GM19395 (cell line): Measurements from ENCODE around the gene SCGB1C2.
"Not testable (repeated sequence)": the region's sequence is repeated elsewhere in the genome, so short reads cannot be mapped to it uniquely, and the experiment has no call there.

Experiments used
- ATAC-seq: cut with Tn5 transposase; IDR thresholded peaks from one replicate; pipeline ENCODE4 v1.9.1; 2021; ENCODE audit warnings: mild to moderate bottlenecking, moderate library complexity; ENCODE audit not compliant: unreplicated experiment

The SCGB1C2 gene

DNA sequence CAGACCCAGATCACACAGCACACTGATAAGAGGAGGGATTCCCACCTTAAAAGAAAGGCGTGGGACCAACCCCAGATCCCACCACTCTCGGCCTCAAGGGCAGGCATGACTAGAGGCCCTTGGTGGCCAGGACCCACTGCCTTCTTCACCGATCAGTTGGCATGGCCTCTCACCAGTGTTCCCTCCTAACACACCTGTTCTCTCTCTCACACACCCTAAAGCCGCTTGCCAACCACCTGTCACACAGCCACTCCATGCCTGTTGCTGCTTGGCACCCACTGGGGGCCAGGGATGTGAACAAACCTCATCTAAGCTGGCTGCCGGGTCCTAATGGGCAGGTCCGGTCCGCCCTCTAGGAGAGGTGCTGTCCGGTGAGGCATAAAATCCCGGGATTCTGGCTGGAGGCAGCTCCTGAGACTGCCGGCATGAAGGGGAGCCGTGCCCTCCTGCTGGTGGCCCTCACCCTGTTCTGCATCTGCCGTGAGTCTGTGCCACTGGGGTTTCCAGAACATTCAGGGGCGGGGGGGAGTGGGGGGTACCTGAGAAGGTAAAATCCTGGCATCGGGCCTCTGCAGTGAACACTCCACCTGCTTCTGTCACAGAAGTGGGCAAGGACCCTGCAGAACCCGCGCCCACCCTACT is at the start of gene SCGB1C2:
SCGB1C2 (plus strand) TSS at position 404 of the 642 bp plus-strand sequence; CDS start at position 426, 22 bp downstream.
- not testable (repeated sequence) for ATAC-seq

DNA sequence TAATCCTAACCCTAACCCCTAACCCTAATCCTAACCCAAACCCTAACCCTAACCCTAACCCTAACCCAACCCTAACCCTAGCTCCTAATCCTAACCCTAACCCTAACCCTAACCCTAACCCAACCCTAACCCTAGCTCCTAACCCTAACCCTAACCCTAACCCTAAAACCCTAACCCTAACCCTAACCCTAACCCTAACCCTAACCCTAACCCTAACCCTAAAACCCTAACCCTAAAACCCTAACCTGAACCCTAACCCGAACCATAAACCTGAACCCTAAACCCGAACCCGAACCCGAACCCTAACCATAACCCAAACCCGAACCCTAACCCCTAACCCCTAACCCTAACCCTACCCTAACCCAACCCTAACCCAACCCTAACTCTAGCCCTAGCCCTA is 24.3 kb upstream of the SCGB1C2 start:
- not testable (repeated sequence) for ATAC-seq

DNA sequence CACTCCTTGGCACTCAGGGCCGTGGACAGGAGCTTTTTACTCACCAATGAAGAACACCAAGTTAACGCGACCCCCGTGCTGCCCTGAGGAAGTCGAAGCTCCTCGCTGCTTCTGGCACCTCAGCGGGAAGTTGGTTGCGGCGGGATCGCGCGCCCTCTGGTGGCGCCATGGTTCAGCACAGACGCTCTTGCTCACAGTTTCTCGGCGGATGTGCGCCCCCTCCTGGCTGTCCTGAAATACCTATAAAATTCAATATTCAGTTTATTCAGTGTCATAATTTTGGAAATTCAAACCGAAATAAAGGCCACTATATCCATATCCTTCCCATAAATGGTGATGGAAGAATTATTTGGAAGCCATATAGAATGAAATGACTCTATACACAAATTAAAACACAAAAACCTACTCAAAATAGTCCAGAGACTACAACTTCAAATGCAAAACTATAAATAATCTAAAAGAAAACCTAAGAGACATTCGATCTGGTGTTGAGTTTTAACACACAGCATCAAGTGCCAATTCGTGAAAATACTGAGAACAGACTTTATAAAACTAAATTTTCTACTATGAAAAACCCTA is 18.9 kb upstream of the SCGB1C2 start:
- not testable (repeated sequence) for ATAC-seq

DNA sequence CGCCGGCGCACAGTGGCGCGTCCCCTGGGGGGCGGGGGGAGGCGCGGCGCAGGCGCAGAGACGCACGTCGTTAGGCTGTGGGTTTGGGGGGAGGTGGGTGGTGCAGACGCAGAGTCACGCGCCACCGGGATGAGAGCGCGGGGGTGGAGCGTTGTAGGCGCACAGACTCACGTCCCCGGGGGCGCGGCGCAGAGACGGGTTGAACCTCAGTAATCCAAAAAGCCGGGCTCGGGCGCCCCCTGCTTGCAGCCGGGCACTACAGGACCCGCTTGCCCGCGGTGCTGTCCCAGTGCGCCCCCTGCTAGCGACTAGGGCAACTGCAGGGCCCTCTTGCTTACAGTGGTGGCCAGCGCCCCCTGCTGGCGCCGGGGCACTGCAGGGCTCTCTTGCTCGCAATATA is 3.4 kb upstream of the SCGB1C2 start:
- ATAC-seq = not testable (repeated sequence)

DNA sequence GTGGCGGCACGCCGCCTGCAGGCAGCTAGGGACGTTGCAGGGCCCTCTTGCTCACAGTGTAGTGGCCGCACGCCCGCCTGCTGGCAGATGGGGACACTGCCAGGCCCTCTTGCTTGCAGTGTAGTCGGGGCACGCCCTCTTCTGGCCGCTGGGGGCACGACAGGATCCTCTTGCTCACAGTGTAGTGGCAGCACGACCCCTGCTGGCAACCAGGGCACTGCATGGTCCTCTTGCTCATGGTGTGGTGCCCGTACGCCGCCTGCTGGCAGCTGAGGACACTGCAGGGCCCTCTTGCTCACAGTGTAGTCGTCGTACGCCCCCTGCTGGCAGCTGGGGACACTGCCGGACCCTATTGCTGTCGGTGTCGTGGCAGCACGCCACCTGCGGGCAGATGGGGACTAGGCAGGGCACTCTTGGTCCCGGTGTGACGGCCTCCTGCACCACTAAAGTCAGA is 3.0 kb upstream of the SCGB1C2 start:
- peak; percentile 81 for ATAC-seq

DNA sequence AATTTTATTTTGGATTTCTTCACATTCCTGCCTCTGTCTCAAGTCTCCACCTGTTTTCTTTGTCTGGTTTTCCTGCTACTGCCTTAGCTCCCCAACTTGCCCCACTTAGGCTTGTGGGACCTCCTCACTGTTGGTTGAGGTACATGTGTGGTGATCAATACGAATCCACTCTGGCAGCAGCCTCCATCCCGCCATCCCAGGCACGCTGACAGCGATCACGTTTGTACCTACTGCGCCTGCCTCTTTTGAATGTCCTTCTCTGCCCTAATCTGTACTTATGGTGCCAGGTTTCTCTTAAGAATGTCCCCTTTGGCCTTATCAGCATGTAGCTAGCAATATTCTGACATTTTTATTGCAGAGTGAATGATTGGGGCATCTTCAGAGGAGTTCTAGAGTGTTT is 2.3 kb upstream of the SCGB1C2 start:
- ATAC-seq = not testable (repeated sequence)

DNA sequence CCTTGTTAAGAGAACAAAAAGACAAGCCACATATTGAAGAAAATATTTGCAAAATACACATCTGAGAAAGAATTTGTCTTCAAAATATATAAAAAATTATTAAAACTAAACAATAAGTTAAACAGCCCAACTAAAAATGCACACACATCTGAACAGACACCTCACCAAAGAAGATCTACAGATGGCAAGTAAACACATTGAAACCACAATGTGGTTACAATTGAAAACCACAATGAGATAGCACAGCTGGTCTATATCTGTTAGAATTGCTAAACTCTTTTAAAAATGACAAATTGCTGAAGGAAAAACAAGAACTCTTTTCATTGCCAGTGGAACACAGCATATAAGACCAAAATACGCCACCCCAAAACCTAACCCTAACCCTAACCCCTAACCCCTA is 1.5 kb upstream of the SCGB1C2 start:
- ATAC-seq = not testable (repeated sequence)

DNA sequence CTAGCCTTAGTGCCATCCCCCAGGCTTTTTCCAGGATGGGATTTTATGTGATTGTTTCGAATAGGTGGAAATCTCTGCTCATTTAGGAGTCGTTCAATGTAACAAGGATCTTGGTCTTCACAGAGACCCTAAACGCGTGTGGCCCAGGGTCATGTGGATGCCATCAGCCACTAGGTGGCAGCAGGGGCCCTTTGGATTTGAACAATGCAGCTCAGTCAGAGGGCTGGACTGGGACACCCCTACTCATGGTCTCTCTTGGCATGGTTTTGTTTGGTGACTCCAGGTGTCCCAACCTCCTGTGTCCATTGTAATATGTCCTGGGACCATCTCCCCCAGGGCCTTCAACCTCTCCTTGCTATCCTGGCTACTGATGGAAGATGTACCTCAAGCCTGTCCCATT is 838 bp upstream of the SCGB1C2 start:
- peak; percentile 79 for ATAC-seq

DNA sequence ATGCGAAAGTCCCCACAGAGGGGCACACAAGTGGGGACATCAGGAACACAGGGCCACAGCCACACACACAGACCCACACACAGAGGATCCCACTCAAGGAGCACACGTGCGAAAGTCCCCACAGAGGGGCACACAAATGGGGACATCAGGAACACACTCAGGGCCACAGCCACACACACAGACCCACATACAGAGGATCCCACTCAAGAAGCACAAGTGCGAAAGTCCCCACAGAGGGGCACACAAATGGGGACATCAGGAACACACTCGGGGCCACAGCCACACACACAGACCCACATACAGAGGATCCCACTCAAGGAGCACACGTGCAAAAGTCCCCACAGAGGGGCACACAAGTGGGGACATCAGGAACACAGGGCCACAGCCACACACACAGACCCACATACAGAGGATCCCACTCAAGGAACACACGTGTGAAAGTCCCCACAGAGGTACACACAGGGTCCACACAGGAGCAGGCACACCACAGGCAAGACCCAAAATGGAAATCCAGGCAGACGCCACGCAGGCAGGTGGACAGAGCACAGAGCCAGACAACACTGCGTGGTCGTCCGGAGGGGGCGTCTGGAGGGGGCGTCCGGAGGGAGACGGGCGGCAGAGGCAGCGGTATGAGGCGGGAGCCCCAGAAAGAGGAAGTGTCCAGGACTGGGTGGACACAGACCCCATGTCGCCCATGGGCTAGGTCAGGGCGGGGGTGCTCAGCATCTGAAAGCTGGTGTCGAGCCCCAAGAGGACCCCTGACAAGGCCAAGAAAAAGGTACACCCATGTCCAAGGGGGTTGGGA is 2.2 kb downstream of the SCGB1C2 start:
- ATAC-seq = not testable (repeated sequence)

DNA sequence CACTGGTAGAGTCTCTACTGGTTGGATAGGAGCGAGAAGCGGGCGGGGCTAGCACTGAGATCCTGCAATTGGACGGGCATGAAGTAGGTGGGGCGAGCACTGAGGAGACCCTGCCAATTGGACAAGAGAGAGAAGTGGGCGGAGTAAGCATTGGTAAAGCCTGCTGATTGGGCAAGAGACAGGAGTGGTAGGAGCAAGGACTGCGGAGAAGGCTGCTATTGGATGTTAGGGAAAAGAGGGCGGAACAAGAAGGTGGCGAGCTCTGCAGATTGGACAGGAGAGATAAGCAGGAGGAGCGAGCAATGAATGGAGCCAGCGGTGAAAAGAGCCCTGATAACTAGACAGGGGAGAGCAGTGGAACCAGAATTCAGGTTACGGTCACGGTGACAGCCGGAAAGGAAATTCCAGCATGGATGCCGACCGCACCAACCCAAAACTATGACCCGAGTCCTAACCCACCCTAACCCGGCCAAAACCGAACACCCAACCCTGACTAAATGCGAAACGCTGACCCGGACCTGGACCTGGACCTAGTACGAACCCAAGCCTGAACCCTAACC is 4.8 kb downstream of the SCGB1C2 start:
- no peak for ATAC-seq

DNA sequence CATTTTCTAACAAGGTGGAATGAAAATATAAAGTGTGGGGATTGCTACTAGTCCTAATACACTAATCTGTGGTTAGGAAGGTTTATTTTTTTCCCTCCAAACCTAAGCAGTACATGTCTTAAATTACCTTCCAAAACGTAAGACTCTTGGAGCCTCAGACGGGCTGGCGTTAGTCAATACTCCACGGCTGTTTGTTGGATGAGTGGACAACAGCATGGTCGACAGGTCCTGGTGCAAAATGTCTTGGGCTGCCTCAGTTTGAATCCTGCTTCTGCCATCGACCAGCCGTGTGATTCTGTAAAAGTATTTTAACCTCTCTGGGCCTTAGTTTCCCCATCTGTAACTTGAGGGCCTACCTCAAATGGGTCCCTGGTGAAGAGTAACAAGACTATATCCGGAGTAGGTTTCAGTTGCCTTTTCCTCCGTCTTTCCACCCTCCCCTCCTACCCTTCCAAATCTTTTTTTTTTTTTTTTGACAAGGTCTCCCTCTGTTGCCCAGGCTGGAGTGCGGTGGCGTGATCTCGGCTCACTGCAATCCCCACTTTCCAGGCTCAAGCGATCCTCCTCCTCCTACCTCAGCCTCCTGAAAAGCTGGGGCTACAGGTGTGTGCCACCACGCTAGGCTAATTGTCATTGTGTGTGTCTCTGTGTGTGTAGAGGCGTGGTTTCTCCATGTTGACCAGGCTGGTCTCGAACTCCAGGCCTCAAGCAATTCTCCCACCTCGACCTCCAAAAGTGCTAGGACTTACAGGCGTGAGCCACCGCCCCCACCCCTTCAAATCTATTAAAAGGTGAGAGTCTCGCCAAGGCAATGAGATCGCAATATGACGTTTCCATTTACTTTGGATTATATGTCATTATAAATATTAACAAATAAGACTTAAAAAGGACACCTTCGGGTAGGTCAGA is 5.8 kb downstream of the SCGB1C2 start:
- ATAC-seq = no peak

DNA sequence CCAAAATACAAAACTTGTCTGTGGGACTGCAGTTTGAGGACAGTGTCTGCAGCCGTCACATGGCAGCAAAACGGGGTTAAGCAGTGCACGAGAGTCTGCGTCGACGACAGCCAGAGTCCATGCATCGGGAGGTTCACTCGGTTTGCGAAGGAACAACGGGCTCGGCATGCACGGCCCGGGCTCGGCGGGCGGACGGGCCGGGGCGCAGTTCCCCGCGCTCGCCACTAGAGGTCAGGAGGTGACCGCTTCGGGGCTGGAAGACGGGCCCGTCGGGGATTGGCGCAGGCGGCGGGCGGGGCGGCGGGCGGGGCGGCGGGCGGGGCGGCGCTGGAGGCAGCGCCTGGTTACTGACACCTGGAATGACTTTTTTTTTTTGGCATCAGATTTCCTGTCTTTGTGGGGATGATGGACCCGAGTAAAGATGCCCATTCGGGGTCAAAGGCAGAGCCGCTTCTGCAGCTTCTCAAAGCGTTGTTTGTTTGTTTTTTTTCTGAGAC is 6.5 kb downstream of the SCGB1C2 start:
- ATAC-seq = no peak

DNA sequence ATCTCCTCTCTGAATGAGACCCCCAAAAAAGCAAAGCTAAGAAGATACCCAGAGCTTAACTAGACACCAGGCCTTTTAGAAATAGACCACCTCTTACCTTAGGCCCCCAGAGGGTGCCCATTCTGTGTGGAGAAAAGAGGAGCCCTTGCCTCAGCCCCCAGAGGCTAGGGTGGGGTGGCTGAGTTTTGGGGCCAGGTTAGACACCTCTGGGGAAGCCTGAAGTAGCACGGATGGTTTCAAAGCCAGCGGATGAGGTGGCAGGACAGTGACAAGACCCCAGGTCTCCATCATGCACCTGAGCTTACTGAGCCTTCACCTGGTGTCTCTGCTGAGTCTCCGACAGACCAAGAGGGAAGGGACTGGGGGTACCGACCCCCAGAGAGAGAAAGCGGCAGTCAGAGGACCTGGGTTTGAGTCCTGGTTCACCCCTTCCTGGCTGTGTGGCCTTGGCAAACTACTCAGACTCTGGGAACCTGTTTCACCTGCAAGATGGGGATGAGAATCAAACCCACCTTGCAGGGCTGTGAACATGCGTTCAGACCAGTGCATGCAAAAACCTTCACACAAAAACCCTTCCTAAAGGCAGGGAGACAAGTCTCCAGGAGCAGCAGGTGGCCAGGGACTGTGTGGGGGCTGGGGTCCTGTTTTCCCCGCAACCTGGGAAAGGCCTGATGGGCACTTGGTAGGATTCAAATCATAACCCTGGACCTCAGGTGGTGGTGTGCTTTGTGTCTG is 7.7 kb downstream of the SCGB1C2 start:
- no peak for ATAC-seq

DNA sequence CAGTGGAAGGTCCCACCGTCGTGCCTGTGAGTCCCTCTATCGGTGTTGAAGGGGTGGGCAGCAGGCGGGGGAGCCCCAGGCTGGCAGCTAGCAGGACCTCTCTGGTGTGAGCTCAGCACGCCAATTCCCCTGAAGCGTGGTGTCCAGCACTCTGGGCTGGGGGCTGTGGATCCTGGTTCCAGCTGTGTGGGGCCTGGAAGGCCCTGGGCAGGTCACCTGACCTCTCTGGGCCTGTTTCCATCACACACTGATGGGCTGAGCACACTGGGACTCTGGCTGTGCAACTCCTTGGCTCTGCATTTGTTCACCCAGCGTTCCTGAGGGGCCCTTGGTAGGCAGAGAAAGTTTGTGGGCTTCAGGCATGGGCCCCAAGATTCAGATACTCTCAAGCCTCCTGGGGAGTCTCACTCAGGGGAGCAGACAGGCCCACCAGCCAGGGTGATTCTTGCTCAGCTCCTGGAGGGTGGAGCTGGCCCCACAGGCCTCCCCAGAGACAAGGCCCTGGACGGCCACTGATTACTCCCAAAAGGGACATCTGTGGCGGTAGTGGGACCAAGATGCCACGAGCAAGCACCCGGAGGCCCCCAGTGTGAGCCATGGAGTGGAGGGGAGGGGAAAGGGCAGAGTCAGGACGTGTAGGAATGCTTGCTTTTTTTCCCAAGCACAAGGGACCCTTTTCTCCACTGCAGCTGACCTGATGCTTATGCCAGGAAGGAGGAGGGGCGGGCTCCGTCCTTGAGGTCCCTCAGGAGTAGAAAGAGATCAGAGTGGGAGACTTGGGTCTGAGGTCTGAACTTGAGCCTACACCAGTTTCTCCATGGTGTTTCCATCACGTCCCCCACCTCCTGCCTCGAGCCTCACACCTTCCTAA is 8.5 kb downstream of the SCGB1C2 start:
- no peak for ATAC-seq

DNA sequence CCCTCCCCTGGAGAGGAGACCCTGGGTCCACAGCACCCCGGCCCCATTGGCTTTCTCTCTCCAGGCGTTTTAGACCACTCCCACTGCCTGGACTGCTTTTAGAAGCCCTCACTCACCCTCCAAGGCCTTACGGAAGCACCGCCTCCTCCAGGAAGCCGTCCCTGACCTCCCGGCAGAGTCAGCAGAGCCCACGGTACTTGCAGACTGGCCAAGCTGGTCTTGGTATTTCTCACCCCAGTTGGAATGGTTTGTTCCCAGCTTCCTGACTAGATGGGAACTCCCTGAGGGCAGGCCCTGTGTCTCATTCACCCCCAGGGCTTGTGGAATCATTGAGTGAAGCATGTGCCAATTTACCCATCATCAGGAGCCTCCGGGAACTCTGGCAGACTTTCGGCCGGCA is 9.2 kb downstream of the SCGB1C2 start:
- ATAC-seq = no peak

DNA sequence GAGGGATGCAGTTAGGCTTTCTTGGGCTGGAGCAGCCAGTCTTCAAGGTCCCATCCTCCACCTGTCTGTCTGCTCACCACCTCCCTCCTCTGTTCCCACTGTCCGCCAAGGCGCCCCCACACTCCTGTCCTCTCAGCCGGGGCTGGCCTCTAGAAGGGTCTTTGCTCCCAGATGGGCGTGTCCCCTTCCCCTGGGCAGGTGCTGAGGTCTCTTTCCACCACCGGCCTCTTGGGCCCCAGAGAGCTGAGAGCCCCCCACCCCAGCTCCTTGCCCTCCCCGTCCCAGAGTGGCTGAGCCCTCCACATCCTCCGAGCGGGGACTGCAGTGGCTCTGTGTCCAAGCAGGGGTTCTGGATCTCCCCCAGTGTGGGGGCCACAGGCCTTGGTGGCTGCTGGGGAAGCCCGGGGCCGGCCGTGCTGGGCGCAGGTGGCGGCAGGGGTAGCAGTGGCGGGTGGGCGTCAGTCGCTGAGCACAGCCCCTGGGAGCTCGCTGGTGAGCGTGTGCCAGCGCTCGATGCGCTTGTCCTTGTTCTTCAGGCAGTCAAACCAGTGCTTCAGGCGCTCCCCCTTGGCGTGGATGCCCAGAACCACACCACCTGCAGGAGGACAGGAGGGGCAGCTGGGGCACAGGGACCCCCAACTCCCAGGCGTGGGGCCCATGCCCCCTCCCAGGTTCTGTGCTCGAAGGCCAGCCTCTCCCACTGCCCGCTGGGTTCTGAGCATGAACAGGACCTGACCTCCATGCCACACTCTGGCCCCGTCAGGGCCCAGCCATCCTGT is 9.8 kb downstream of the SCGB1C2 start:
- ATAC-seq = no peak

DNA sequence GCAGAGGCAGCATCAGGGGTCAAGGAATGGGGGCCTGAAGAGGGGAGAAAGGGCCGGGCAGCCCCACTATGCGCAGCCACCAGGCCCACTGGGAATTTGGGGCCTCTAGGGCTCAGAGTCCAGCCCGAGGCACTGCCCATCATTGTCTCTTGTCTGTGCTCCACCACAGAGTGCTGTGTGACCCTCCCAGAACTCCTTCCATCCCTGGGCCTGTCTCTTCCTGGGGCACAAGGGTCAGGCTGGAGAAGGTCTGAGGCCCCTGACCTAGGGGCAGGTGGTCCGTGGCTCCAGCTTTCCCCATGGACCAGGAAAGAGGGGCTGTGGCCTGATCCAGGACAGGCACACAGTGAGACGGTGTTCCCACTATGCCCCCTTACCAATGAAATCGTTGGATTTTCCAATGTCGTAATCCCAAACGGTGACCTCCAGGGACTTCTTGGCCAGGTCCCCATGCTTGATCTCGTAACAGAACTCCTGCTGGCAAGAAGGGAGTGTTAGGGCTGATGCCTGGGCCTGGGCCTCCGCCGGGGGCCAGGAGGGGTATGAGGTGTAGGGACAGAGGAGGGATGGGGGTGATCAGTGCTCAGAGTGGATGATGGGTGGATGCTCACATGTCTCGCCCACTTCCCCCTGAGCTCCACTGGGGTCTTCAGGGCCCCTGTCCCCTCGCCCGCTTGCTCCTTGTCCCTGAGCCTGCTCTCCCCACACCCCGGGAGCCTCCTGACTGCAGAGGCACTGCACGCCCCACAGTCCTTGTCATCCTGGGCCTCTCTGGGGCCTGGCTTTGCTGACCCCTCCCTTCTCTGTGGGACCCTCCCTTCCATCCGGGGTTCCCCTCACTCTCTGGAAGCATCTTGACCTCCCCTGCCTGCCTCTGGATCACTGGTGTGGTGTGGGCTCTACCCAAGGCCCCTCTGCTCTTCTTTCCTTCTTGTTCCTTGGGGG is 10.7 kb downstream of the SCGB1C2 start:
- no peak for ATAC-seq
